ENCODE data around the gene FNDC5.

Gene FNDC5

GRCh38 chr1:32883338-32884031 lies 12.8 kb upstream of the FNDC5 start:
- no peak for DNase-seq

- DNase-seq, result no peak
Observed at GRCh38 chr1:32881871-32882850, 11.4 kb upstream of the FNDC5 start.

- no peak for DNase-seq
Observed at GRCh38 chr1:32881291-32881690, 10.6 kb upstream of the FNDC5 start.

GRCh38 chr1:32878637-32879041 lies 7.9 kb upstream of the FNDC5 start:
- DNase-seq, result no peak

GRCh38 chr1:32878183-32878582 lies 7.5 kb upstream of the FNDC5 start:
- DNase-seq, result no peak

- no peak for DNase-seq
Observed at GRCh38 chr1:32877211-32878110, 6.7 kb upstream of the FNDC5 start.

- peak; percentile 70 for DNase-seq
Observed at GRCh38 chr1:32876341-32877210, 5.9 kb upstream of the FNDC5 start.

GRCh38 chr1:32874860-32875752 lies 4.4 kb upstream of the FNDC5 start:
- no peak for DNase-seq

- DNase-seq, result no peak
Observed at GRCh38 chr1:32873484-32873883, 2.8 kb upstream of the FNDC5 start.

GRCh38 chr1:32872192-32872460 lies 1.4 kb upstream of the FNDC5 start:
- no peak for DNase-seq

- DNase-seq, result no peak
Observed at GRCh38 chr1:32871364-32872191, 866 bp upstream of the FNDC5 start.

GRCh38 chr1:32869923-32870614 lies 643 bp downstream of the FNDC5 start:
- no peak for DNase-seq

- DNase-seq, result no peak
Observed at GRCh38 chr1:32868806-32869455, 1.8 kb downstream of the FNDC5 start.

- DNase-seq, result no peak
Observed at GRCh38 chr1:32868085-32868484, 2.6 kb downstream of the FNDC5 start.

- no peak for DNase-seq
Observed at GRCh38 chr1:32867671-32868070, 3.0 kb downstream of the FNDC5 start.

GRCh38 chr1:32867151-32867550 lies 3.6 kb downstream of the FNDC5 start:
- DNase-seq, result no peak

GRCh38 chr1:32865639-32866405 lies 4.9 kb downstream of the FNDC5 start:
- DNase-seq, result no peak

- DNase-seq, result no peak
Observed at GRCh38 chr1:32864375-32865019, 6.2 kb downstream of the FNDC5 start.

Data from CD4-positive, alpha-beta T cell treated with Interleukin-17A for 4 hours (primary cell).